Activated CD4-positive, alpha-beta T cell treated with anti-CD3 and anti-CD28 coated beads for 4 hours (primary cell): ENCODE data around the gene TEAD2.
A peak's percentile ranks its signal among the peaks of the same experiment; 100 is the strongest.
"Not testable (repeated sequence)": the region's sequence is repeated elsewhere in the genome, so short reads cannot be mapped to it uniquely, and the experiment has no call there.

Experiments used
- DNase-seq, 2 donors: peaks; one replicate each; pipeline ENCODE4 v3.0.0-alpha.2; 2020

Gene TEAD2

GRCh38 chr19:49331187-49331586 is 31.0 kb downstream of the TEAD2 start:
- not testable (repeated sequence) for DNase-seq

DNA sequence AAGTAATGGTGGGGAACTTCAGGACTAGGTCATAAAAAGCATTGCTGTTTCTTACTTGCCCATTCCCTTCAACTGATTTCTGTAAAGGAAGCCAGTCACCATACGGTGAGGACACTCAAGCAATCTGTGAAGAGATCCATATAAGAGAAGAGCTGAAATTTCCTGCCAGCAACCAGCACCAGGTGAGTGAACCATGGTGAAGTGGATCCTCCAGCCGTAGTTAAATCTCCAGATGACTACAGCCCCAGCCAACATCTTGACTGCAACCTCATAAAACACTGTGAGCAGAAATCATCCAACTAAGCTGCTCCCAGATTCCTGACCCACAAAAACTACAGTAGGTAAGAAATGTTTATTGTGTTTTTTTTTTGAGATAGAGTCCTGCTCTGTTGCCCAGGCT is 33.5 kb downstream of the TEAD2 start:
- DNase-seq = no peak

- peak; percentile 52 to 60 for DNase-seq
Measured at GRCh38 chr19:49327878-49328544, 34.2 kb downstream of the TEAD2 start.

DNA sequence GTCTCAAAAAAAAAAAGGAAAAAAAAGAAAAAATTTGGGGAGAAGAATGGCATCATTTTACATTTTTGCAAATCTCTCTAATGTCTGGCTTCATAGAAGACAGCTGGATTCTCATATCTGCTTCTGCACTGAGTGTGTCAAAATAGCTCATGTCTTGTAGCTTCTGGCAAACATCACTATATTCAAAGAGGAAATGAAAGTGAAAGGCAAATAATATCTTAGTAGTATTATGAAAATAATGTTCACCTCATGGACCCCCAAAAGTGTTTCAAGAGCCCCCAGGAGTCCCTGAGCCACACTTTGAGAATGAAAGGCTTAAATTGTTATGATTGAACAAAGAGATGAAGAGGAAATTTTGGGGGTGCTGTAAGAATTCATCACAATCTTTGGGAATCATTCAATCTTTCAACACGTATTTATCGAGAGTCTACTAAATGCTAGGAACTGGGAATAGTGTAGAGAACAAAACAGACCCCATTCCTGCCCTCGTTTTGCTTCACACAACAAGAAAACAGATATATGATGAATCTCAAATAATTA is 36.0 kb downstream of the TEAD2 start:
- no peak for DNase-seq

- not testable (repeated sequence) for DNase-seq
Measured at GRCh38 chr19:49325756-49326155, 36.5 kb downstream of the TEAD2 start.

GRCh38 chr19:49324801-49325576 is 37.2 kb downstream of the TEAD2 start, which contains the start of gene SLC6A16:
SLC6A16 (minus strand) TSS chr19:49325191; CDS start chr19:49311347, 13,844 bp downstream.
- no peak for DNase-seq

- DNase-seq = no peak
Measured at GRCh38 chr19:49318296-49318695, 43.9 kb downstream of the TEAD2 start.

DNA sequence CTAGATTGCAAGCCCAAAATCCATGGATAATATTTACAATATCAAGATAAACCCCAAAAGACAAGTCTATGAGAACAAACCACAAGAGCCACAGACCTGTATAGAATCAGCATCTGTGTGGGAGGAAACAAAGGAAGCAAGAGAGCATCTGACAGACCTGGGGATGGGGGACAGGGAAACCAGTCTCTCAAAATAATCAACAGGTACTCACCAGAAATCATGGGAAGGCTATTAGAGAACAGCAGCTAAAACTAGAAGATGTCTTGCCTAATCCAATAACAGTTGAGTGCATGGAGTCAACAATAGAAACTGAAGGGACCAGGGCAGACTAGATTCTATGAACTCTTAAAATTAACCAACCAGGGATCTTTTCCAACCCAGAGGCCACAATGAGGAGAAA is 45.9 kb downstream of the TEAD2 start:
- no peak for DNase-seq

GRCh38 chr19:49315111-49315510 is 47.1 kb downstream of the TEAD2 start:
- DNase-seq = no peak

DNA sequence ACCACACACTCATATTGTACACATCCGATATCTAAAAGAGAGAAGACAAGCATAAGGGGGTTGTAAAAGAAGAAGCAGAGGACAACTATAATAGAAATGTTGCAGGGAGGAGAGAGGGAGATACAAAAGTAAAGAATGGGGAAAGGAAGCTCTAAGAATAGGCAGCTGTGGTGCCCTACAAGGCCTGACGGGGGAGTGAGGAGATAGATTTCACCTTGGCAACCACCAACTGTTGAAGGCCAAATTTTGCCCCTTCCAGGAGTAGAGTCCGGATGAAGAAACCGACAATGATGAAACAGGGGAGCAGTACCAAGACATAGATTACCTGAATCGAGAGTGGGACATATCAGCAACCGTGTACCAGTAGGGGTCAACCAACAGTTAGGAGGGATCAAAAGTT is 53.1 kb downstream of the TEAD2 start:
- no peak for DNase-seq

DNA sequence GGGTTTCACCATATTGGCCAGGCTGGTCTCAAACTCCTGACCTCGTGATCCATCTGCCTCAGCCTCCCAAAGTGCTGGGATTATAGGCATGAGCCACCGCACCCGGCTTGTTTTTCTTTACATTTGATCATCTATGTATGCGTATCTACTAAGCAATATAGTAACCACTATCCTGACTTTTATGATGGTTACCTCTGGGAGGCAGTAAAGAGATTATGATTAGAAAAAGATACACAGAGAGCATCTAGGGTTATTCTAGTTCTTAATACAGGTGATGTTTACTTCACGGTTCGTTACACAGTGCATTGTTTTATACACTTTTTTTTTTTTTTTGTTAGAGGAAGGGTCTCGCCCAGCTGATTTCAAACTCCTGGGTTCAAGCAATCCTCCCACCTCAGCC is 55.5 kb downstream of the TEAD2 start:
- DNase-seq = not testable (repeated sequence)

- no peak for DNase-seq
Measured at GRCh38 chr19:49301866-49302252, 60.4 kb downstream of the TEAD2 start.

GRCh38 chr19:49301165-49301865 is 60.9 kb downstream of the TEAD2 start:
- DNase-seq = peak; percentile 70 to 73

DNA sequence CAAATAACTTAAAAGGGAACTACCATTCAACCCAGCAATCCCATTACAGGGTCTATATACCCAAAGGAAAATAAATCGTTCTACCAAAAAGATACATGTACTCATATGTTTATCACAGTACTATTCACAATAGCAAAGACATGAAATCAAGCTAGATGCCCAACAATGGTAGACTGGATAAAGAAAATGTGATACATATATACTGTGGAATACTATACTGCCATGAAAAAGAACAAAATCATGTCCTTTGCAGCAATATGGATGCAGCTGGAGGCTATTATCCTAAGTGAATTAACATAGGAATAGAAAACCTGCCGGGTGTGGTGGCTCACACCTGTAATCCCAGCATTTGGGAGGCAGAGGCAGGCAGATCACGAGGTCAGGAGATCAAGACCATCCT is 63.6 kb downstream of the TEAD2 start:
- not testable (repeated sequence) for DNase-seq

DNA sequence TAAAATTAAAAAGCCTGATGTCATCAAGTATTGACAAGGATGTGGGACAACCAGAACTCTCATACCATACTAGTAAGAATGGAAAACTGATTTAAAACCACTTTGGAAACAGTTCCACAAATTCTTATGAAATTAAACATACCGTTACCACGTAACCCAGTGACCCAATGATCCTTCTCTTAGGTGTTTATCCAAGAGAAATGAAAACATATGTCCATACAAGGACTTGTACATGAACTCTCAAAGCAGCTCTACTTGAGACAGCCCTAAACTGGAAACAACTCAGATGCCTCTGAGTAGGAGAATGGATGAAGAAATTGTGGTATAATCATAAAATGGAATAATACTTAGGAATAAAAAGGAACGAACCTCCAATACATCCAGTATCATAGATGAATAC is 64.8 kb downstream of the TEAD2 start:
- DNase-seq = no peak

DNA sequence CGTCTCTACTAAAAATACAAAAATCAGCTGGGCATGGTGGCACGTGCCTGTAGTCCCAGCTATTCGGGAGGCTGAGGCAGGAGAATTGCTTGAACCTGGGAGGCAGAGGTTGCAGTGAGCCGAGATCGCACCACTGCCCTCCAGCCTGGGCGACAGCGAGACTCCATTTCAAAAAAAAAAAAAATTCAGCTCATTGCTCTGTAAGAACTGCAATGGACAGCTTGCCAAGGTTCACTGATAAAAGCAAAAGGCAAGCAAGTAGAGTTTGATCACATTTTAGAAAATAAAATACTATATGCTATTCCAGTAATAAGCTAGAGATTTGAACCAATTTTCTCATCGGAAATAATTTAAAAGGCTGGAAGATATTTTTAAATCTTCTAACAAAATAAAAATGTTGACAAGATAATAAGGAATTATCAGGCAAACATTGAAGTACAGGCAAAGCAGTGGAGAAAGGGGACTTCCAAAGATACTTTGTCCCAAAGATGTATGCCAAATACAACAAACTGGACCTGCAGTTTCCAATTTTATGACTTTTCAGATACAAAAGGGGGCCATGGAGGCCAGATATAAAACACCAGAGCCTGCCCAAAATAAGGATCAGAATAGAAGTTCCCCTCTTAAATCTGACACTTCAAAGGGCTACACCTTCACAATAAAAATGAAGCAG is 66.9 kb downstream of the TEAD2 start:
- no peak for DNase-seq

- DNase-seq = no peak
Measured at GRCh38 chr19:49294401-49294800, 67.8 kb downstream of the TEAD2 start.
